Nephron (organoid): ENCODE data around the gene BRSK2.
"Not testable (repeated sequence)": the region's sequence is repeated elsewhere in the genome, so short reads cannot be mapped to it uniquely, and the experiment has no call there.

ENCODE experiments used
- H3K27ac Mint-ChIP-seq, 3 experiments: 2 replicates each; pipeline ENCODE4 v1.8.0; 2020; ENCODE audit warnings: mixed read lengths in 3 of 3, mild to moderate bottlenecking in 2 of 3, moderate library complexity in 1 of 3
- H3K27me3 Mint-ChIP-seq: 2 replicates; pipeline ENCODE4 v1.8.0; 2021; ENCODE audit warnings: low read depth, mild to moderate bottlenecking, moderate library complexity, mixed read lengths
- H3K36me3 Mint-ChIP-seq: 2 replicates; pipeline ENCODE4 v1.8.0; 2020; ENCODE audit warnings: low read depth, mixed read lengths
- H3K4me1 Mint-ChIP-seq: 2 replicates; pipeline ENCODE4 v1.8.0; 2020; ENCODE audit warnings: mixed read lengths
- H3K4me3 Mint-ChIP-seq, 3 experiments: 2 replicates each; pipeline ENCODE4 v1.8.0; 2020; ENCODE audit warnings: mild to moderate bottlenecking in 3 of 3, mixed read lengths in 3 of 3, moderate library complexity in 2 of 3
- H3K9me3 Mint-ChIP-seq: 2 replicates; pipeline ENCODE4 v1.8.0; 2020; ENCODE audit warnings: mixed read lengths
- CTCF ChIP-seq, 3 experiments: fragments of 200-600 bp; sonication (generic); IDR thresholded peaks; one replicate each; pipeline ENCODE4 v1.5.0; 2021; ENCODE audit warnings: antibody characterized with exemption in 3 of 3; ENCODE audit not compliant: unreplicated experiment in 3 of 3

Gene BRSK2

GRCh38 chr11:1412377-1413095, 22.8 kb downstream of the BRSK2 start:
- H3K4me3 Mint-ChIP-seq, result no peak overlapping the region
- H3K27ac Mint-ChIP-seq, result no peak overlapping the region
- H3K4me1 Mint-ChIP-seq, result peaks cover 14% of the 10 kb centered on the region
- no peak for TF ChIP-seq CTCF (IDR thresholded peaks at IDR 0.05; ENCODE audit: unreplicated experiment in 3 of 3)
- H3K9me3 Mint-ChIP-seq, result peaks cover 21% of the 10 kb centered on the region
- H3K36me3 Mint-ChIP-seq, result peaks cover 3% of the 10 kb centered on the region
- peaks cover 11% of the 10 kb centered on the region for H3K27me3 Mint-ChIP-seq

- peaks cover under 1% of the 10 kb centered on the region for H3K27me3 Mint-ChIP-seq
- H3K36me3 Mint-ChIP-seq, result peaks cover 11% of the 10 kb centered on the region
- peaks cover 6% of the 10 kb centered on the region for H3K4me1 Mint-ChIP-seq
- H3K9me3 Mint-ChIP-seq, result peaks cover 34% of the 10 kb centered on the region
- peak overlapping the region in 1 of 3 experiments; percentile 17 for H3K4me3 Mint-ChIP-seq
- no peak for TF ChIP-seq CTCF (IDR thresholded peaks at IDR 0.05; ENCODE audit: unreplicated experiment in 3 of 3)
- no peak overlapping the region for H3K27ac Mint-ChIP-seq
Measured at GRCh38 chr11:1414650-1415049, 24.9 kb downstream of the BRSK2 start.

GRCh38 chr11:1415631-1416030, 25.9 kb downstream of the BRSK2 start:
- no peaks in the 10 kb centered on the region for H3K27me3 Mint-ChIP-seq
- no peak for TF ChIP-seq CTCF (IDR thresholded peaks at IDR 0.05; ENCODE audit: unreplicated experiment in 3 of 3)
- peaks cover 11% of the 10 kb centered on the region for H3K36me3 Mint-ChIP-seq
- peaks cover 34% of the 10 kb centered on the region for H3K9me3 Mint-ChIP-seq
- no peak overlapping the region for H3K27ac Mint-ChIP-seq
- H3K4me1 Mint-ChIP-seq, result peaks cover 6% of the 10 kb centered on the region
- H3K4me3 Mint-ChIP-seq, result no peak overlapping the region

- H3K27ac Mint-ChIP-seq, H3K4me1 Mint-ChIP-seq, H3K27me3 Mint-ChIP-seq, H3K4me3 Mint-ChIP-seq: not testable (repeated sequence)
- Mint-ChIP-seq H3K36me3 (peaks cover 11% of the 10 kb centered on the region), H3K9me3 (peaks cover 34% of the 10 kb centered on the region)
Measured at GRCh38 chr11:1418192-1418795, 28.6 kb downstream of the BRSK2 start.

GRCh38 chr11:1419811-1420210, 30.1 kb downstream of the BRSK2 start:
- Mint-ChIP-seq H3K27ac (no peak overlapping the region), H3K4me1 (no peaks in the 10 kb centered on the region), H3K9me3 (peaks cover 26% of the 10 kb centered on the region), H3K27me3 (no peaks in the 10 kb centered on the region), H3K36me3 (peaks cover 11% of the 10 kb centered on the region), H3K4me3 (no peak overlapping the region)
- no peak for TF ChIP-seq CTCF (IDR thresholded peaks at IDR 0.05; ENCODE audit: unreplicated experiment in 3 of 3)

GRCh38 chr11:1421291-1421690, 31.6 kb downstream of the BRSK2 start:
- Mint-ChIP-seq H3K9me3 (peaks cover 19% of the 10 kb centered on the region), H3K4me1 (no peaks in the 10 kb centered on the region), H3K4me3 (no peak overlapping the region), H3K36me3 (peaks cover 11% of the 10 kb centered on the region), H3K27ac (no peak overlapping the region), H3K27me3 (no peaks in the 10 kb centered on the region)
- no peak for TF ChIP-seq CTCF (IDR thresholded peaks at IDR 0.05; ENCODE audit: unreplicated experiment in 3 of 3)
